Measurements from ENCODE around the gene PRKCI. TPM values are rescaled to one million over a fixed set of nuclear protein-coding genes. Genes with fewer than 3 reads are reported as not detected.
"Not testable (repeated sequence)": the region's sequence is repeated elsewhere in the genome, so short reads cannot be mapped to it uniquely, and the experiment has no call there.

PRKCI gene
- total RNA-seq, 1 donor from 2014 or later, result 43.2 TPM

DNA sequence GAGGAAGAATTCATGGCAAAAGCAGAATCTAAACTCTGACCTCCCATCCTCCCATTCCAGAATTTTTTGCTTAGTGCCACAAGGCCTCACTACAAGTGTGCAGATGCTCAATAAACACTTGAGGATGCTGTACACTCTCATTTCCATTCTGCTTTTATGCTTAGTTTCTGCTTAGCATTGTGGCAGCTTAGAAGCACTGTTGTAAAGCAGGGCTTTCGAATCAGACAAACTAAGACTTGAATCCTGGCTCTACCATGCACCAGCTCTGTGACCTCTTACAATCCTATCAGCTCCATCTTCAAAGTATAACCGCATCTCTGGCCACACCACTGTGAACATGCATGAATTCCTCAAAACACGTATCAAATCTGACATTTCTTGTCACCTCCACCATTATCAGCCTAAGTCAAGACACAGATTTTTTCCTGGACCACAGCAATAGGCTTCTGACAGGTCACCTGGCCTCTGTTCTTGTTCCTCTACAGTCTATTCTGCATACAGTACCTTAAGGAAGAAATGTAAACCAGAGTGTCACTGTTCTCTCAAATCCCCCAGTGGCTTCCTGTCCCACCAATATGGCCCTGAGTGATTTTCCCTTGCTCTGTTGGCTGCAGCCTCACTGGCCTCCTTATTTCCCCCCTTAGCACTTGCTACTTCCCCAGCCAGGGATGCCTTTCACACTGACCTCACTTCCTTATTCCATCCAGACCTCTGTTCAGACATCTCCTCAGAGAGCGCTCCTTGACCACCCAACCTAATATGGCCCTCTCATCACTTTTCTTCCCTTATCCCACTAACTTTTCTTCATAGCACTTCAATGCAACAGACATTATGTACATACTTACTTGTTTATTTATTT, 32.6 kb upstream of the PRKCI start:
- no peak overlapping the region for H3K4me3 ChIP-seq
- no peaks in the 10 kb centered on the region for H3K4me1 ChIP-seq
- peak; percentile 74 for ATAC-seq
- no peaks in the 10 kb centered on the region for H3K36me3 ChIP-seq
- no peak for DNase-seq
- no peak overlapping the region for H3K27ac ChIP-seq
- H3K27me3 ChIP-seq, result no peaks in the 10 kb centered on the region
- TF ChIP-seq, protein P1, sequence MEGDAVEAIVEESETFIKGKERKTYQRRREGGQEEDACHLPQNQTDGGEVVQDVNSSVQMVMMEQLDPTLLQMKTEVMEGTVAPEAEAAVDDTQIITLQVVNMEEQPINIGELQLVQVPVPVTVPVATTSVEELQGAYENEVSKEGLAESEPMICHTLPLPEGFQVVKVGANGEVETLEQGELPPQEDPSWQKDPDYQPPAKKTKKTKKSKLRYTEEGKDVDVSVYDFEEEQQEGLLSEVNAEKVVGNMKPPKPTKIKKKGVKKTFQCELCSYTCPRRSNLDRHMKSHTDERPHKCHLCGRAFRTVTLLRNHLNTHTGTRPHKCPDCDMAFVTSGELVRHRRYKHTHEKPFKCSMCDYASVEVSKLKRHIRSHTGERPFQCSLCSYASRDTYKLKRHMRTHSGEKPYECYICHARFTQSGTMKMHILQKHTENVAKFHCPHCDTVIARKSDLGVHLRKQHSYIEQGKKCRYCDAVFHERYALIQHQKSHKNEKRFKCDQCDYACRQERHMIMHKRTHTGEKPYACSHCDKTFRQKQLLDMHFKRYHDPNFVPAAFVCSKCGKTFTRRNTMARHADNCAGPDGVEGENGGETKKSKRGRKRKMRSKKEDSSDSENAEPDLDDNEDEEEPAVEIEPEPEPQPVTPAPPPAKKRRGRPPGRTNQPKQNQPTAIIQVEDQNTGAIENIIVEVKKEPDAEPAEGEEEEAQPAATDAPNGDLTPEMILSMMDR (IDR thresholded peaks at IDR 0.05), result no peak
- intact Hi-C loops (cut with DNase I), result no loop called here
- H3K9me3 ChIP-seq, result no peaks in the 10 kb centered on the region

DNA sequence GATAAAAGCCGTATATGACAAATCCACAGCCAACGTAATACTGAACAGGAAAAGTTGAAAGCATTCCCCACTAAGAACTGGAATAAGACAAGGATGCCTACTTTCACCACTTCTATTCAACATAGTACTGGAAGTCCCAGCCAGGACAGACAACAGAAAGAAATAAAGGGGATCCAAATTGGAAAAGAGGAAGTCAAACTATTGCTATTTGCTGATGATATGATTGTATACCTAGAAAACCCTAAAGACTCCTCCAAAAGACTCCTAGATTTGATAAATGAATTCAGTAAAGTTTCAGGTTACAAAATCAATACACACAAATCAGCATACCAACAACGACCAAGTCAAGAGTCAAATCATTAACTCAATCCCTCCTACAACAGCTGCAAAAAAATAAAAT, 26.5 kb upstream of the PRKCI start:
- H3K27ac ChIP-seq; H3K27me3 ChIP-seq; H3K4me3 ChIP-seq; H3K9me3 ChIP-seq; H3K4me1 ChIP-seq; DNase-seq; intact Hi-C loops (cut with DNase I); H3K36me3 ChIP-seq; ATAC-seq: not testable (repeated sequence)

DNA sequence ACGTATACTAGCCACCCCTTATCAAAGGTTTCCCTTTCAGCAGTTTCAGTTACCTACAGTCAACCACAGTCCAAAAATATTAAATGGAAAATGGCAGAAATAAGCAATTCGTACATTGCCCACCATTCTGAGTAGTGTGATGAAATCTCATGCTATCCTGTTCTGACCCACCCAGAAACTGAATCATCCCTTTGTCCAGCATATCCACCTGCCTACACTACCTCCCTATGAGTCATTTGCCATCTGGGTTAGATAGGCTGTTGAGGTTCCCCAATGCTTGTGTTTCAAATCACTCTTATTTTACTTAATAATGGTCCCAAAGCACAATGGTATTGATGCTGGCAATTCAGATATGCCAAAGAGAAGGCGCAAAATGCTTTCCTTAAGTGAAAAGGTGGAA, 25.4 kb upstream of the PRKCI start:
- Histone ChIP-seq H3K9me3 (no peaks in the 10 kb centered on the region), H3K4me3 (no peak overlapping the region), H3K27me3 (no peaks in the 10 kb centered on the region), H3K36me3 (no peaks in the 10 kb centered on the region), H3K4me1 (no peaks in the 10 kb centered on the region), H3K27ac (no peak overlapping the region)
- intact Hi-C loops (cut with DNase I), result no loop called here
- TF ChIP-seq, protein P1 (IDR thresholded peaks at IDR 0.05), result no peak
- no peak for ATAC-seq
- no peak for DNase-seq

DNA sequence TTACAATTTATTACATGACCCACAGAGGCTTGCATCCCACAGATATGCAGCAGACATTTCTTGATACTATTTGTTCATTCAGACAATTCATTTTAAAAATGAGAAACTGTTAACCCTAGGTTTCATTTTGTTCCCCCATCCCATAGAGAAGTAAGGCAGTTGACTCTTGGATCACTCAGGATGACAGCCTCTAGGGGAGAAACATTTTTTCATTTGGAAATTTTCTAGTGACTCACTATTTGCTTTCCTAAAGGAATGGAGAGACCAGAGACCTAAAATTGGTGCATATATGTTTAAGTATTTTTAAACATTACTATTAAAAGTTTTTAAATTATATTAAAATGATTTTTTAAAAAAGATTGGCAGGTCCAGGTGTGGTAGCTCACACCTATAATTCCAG, 21.2 kb upstream of the PRKCI start:
- H3K4me1 ChIP-seq, result no peaks in the 10 kb centered on the region
- intact Hi-C loops (cut with DNase I), result no loop called here

DNA sequence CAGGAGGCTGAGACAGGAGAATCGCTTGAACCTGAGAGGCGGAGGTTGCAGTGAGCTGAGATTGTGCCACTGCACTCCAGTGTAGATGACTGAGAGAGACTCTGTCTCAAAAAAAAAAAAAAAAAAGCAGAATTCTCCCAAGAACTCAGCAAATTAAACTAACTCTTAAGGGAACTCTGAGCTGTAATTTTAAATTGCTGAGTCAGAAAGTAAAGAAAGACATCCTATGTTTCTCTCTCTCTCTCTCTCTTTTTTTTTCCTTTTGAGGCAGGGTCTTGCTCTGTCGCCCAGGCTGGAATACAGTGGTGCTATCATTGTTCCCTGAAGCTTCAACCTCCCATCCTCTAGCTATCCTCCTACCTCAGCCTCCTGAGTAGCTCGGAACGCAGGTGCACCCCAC, 20.7 kb upstream of the PRKCI start:
- H3K36me3 ChIP-seq, result no peaks in the 10 kb centered on the region

More for the DNA sequence above, 21.2 kb upstream of the PRKCI start:
- H3K36me3 ChIP-seq, result no peaks in the 10 kb centered on the region
- TF ChIP-seq, protein P1 (IDR thresholded peaks at IDR 0.05), result no peak
- no peak overlapping the region for H3K4me3 ChIP-seq
- H3K9me3 ChIP-seq, result no peaks in the 10 kb centered on the region
- DNase-seq, result no peak
- no peak overlapping the region for H3K27ac ChIP-seq
- H3K27me3 ChIP-seq, result no peaks in the 10 kb centered on the region
- no peak for ATAC-seq

DNA sequence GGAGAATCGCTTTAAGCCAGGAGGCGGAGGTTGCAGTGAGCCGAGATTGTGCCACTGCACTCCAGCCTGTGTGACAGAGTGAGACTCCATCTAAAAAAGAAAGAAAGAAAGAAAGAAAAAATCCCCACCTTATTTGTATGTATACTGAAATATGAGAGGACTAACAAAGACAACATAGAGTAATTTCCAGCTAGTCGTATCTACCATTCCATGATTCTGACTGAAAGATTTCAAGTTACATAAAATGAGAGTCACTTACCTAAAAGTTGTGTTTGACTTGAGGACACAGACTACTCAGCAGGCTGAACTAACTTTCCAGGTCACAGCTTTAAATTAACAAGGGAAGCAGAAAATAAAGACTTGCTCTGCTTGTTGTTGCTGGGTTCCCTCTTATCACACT, 18.8 kb upstream of the PRKCI start:
- DNase-seq, result no peak
- Histone ChIP-seq H3K4me1 (no peaks in the 10 kb centered on the region), H3K9me3 (no peaks in the 10 kb centered on the region), H3K4me3 (no peak overlapping the region), H3K36me3 (no peaks in the 10 kb centered on the region), H3K27ac (no peak overlapping the region), H3K27me3 (no peaks in the 10 kb centered on the region)
- no peak for ATAC-seq
- TF ChIP-seq, protein P1 (IDR thresholded peaks at IDR 0.05), result no peak
- intact Hi-C loops (cut with DNase I), result no loop called here

More for the DNA sequence above, 20.7 kb upstream of the PRKCI start:
- no peak overlapping the region for H3K27ac ChIP-seq
- no peaks in the 10 kb centered on the region for H3K27me3 ChIP-seq
- TF ChIP-seq, protein P1 (IDR thresholded peaks at IDR 0.05), result no peak
- H3K4me3 ChIP-seq, result no peak overlapping the region
- H3K9me3 ChIP-seq, result no peaks in the 10 kb centered on the region
- DNase-seq (no peak), ATAC-seq (no peak)
- H3K4me1 ChIP-seq, result no peaks in the 10 kb centered on the region
- intact Hi-C loops (cut with DNase I), result no loop called here

All from upper lobe of right lung (tissue), 1 donor.